Suppressor macrophage treated with lipopolysaccharide for 4 hours (primary cell): ENCODE data around the gene NPAS2.

Source experiments
- DNase-seq: peaks from one replicate; pipeline ENCODE4 v3.0.0-alpha.2; 2020

Gene NPAS2

DNA sequence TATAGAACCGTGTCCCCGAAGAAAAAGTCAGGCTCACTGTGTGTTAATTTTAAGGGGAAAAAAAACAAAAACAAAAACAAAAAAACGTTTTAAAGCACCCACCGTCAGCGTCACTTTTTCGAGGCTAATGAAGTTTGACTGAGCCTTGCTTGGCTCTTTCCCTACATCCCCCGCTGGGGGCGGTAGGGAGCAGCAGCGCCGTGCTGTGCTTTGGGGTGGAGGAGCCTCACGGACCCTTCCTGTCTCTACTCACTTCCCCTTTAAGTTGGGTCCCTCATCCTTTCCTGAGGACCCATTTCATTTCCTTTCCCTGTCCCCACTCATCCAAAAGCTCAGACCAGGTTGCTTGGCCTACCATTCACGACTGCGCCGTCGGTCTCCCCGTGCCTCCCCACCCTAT, 99.4 kb downstream of the NPAS2 start:
- DNase-seq = no peak

DNA sequence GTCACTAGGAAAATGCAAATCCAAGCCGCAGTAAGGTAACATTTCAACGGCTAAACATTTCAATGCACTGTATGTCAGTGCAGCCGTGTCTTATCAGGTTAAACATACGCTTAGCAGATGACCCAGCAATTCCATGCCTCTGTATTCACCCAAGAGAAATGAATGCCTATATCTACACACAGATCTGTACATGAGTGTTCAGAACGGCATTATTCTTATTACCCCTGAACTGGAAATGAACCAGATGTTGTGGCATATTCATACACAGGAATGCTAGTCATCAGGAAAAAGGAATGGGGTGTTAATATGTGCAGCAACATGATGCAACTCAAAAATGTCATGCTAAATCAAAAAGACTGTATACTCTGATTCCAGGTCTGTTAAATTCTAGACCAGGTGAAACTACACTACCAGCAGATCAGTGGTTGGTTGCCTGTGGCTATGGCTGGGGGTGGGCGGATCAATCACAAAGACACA, 101.8 kb downstream of the NPAS2 start:
- no peak for DNase-seq

DNA sequence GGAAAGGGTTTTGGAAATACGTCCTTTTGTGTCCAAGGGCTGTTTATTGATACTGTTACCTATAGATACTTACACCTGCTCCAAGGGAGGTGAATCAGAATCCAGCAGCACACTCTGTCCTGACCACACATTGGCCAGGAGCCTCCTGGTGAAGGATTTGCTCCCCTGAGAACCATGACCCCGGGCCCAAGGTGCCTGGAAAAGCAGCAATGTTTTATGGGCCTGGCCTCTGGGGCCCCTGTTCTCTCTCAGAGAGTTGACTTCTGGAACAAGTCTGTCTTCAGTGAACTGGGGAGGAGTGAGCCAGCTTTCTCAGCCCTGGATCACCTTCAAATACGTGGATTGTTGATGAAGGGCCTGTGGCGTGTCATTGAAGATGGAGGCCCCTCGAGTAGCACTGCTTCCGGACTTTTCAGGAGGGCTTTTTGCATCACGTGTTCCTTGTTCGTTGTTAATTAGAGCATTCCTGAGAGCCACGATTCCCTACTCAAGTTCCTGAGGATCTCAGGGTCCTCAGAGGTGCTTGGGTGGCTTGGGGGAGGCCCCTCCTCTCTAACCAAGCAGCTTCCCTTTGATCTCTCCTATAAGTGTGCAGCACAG, 103.6 kb downstream of the NPAS2 start:
- no peak for DNase-seq

DNA sequence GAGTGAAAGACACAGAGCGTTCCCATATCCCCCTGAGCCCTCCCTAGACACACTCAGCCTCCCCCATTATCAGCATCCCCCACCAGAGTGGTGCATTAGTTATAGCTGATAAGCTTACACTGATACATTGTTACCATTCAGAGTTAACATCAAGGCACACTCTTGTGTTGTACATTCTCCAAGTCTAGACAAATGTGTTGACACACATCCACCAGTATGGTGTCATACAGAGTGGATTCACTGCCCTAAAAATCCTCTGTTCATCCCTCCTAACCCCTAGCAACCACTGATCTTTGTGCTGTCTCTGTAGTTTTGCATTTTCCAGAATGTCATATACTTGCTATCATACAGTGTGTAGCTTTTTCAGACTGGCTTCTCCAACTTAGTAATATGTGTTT, 104.2 kb downstream of the NPAS2 start:
- no peak for DNase-seq

GRCh38 chr2:100924520-100925451, 104.8 kb downstream of the NPAS2 start:
- no peak for DNase-seq

DNA sequence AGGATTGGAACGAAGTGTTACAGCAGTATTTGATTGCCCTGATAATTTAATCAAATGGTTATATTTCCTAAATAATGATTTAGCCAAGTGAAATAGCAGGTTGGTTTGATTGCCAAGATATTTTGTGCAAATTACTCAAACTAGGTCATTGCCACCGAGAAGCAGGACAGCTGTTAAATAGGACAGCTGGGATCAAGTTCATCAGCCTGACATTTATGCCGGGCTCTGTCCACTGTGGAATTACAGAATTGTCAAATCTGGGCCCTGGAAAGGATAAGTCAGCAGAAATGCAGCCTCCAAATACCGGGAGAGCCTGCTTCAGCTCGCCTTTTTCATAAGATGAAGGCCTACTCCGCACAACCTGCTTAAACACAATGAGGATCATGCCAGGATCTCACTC, 108.3 kb downstream of the NPAS2 start:
- DNase-seq = no peak

GRCh38 chr2:100929147-100929546, 109.2 kb downstream of the NPAS2 start:
- DNase-seq = no peak

- no peak for DNase-seq
These were observed 114.8 kb downstream of the NPAS2 start for GRCh38 chr2:100934504-100935371.

DNA sequence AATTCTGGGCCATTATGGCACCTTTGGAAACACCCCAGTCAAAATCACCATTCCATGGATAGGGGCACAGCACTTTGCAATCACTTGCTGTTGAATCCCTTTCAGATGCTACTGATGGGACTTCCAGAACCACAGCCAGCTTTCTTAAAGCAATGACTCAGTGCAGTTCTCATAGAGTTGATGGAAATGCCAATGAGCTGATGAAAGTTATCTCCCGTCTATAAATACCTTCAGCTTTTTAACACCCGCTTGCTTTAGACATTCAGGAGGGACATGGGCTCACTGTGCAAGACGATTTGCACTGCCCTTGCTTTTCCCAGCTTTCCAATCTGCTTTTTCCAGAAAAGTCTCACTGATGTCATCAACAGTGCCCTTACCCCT, 115.4 kb downstream of the NPAS2 start:
- no peak for DNase-seq

- DNase-seq = no peak
These were observed 116.3 kb downstream of the NPAS2 start for GRCh38 chr2:100936070-100936741.

- DNase-seq = no peak
These were observed 117.1 kb downstream of the NPAS2 start for GRCh38 chr2:100936972-100937542.

DNA sequence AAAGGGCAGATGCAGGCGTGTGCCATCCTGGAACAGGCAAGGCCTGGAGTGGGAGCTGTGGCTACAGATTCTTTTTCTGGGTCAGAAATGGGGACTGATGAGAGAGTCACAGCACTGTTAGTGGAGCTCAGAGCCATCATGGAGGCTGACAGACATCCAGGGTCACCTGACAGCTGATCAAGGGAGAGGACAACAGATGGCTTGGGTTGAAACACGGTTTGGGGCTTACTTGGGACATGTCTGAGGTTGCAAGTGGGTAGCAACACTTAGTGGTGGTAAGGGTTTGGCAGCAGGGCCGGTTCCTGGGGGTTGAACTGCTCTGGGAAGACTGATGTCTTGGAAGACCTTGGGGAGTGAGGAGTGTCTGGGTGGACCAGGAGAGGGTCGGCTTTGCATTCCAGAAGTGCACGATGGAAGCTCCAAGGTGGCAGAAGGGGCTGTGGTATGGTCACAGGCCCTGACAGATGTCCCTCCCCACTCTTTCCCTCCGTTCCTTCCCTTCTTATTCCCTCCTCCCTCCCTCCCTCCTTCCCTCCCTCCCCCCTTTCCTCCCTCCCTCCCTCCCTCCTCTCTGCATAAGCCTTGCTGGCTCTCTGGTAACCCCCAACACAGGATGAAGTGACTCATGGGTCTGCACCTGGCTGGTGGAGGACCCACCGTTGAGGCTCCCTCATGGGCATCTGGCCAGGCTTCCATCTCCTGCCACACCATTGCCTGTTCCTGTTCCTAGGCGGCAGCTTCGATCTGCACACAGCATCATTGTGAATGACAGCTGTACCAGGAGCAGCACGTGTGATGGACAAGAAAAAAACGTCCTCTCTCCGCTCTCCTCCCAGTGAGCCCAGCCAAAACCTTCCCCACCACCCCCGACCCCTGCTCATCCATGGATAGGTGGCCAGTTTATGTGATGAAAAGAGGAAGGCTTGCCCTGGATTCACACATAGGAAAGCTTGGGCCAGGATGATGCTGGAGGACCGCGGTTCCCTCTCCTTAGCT, 118.4 kb downstream of the NPAS2 start:
- DNase-seq = no peak

GRCh38 chr2:100939445-100939844, 119.5 kb downstream of the NPAS2 start:
- DNase-seq = no peak

DNA sequence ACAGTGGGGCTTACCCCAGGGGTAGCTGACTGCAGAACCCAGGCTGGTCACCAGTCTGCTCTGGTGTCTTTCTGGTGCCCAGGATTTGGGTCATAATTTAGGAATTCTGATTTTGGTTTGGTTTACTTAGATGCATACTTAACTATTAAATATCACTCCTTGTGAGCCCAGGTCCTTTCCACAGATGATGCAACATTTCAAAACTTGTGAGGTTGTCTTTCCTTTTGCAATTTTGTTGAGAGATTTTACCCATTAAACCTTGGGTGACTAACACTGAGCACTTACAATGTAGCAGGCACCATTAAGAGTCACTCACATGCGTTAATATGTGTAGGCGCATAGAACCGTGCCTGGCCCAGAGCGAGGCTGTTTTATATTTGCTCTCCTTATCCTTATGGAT, 120.3 kb downstream of the NPAS2 start:
- no peak for DNase-seq

DNA sequence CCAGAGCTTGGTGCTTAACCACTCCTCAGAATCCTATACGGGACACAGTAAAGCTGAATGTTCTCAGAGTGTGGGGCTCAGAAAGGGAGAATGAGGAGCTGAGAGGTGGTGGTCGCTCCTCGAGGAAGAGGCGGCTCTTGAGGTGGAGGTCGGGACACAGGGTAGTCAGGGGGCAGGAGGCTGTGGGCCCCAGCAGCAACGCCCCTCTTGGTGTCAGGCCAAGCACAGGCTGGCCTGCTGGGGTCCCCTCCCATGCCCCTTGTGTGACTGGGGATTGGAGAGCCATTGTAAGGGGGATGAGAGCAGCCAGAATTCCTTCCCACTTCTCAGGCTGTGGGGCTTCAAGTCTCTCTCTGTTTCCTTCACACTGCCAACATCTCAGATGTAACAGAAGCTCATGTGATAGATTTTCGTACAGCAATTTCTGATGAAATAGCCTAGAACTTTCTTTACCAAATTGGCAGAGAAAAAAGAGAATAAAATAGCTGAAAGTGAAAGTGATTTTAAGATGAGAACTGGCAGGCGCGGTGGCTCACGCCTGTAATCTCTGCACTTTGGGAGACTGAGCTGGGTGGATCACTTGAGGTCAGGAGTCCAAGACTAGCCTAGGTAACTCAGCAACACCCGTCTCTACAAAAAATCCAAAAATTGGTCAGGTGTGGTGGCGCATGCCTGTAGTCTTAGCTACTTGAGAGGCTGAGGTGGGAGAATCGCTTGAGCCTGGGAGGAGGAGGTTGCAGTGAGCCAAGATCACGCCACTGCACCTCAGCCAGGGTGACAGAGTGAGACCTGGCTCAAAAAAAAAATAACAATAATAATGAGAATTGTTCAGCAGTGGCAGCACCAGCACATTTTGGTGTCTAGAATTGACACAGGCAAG, 121.1 kb downstream of the NPAS2 start:
- peak; percentile 5 for DNase-seq

DNA sequence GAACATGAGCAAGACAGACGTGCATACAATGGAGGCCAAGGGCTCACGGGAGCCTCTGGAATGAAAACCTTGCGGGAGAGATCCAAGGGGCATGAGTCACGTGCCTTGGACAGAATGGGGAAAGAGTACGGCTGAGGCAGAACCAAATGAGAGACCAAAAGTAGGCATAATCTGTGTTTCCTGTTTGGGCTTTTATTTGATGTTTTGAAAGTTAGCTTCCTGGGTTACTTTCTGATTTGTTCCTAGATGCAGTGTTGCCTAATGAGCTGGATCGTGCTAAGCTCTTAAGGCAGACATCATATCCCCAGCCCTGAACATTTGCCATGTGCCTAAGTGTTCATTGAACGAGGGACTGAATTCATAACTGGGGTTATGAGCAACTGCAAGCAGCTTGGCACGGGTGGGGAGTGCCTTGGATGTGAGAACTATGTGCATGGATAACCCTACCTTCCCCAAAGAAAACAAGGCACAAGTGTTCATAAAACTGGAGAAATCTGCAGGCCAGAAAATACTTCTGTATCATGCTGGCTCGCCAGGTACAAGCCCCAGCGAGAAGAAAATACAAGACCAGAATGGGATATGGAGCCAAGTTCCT, 121.8 kb downstream of the NPAS2 start:
- no peak for DNase-seq

DNA sequence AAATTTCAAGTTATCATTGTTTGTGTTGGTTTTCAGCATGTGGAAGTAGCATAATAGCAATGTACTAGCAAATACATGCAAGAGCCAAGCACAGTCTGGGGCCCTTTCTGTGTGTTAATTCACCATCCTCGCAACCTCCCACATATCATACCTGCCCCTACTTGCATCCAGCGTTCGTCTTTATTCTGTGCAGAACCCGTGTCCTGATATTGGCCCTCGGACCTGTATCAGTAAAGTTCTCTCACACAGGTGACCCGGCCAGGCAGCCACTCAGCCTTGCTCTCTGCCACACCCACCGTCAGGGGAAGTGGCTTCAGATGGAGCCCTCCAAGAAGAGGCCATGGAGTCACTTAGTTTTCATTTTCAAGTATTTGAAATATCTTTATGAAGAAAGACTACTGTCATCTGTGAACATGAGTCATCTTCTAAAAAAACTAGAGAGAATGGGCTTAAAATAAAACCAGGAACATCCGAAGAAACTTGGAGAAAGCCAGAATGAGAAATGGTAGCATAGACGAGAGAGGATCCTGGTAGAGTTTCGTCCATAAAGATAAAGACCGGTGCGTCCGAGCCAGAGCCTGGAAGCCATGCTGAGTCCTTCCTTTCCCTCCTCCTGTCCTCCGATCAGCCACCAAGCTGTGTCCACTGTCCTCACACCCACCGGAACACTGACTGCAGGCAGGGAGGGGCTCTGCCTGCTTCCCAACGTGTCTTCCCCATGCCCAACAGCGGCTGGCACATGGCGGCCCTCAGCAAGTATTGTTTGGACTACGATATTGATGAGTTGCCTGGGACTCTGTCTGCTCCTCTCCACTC, 124.9 kb downstream of the NPAS2 start:
- DNase-seq = no peak

GRCh38 chr2:100945433-100945740, 125.4 kb downstream of the NPAS2 start:
- no peak for DNase-seq
